T-helper 1 cell treated with Interleukin-12 subunit alpha and Interleukin-12 subunit beta and Interleukin-4 antibody, amounts not matched to agents 30 ng/mL and 1 ng/mL, for 36 hours (primary cell): ENCODE results near the gene ZNRD2. TPM values are rescaled to one million over a fixed set of nuclear protein-coding genes. Genes with fewer than 3 reads are reported as not detected.

Source experiments
- intact Hi-C: fragments of 100-400 bp; cut with micrococcal nuclease; formaldehyde crosslinking; loops from one replicate; pipeline ENCODE4 v1.15.1; 2024
- total RNA-seq: library from RNA; stranded (reverse); gene quantifications from 2 replicates; pipeline ENCODE4 v1.2.3, GENCODE V29; 2022

Gene ZNRD2
- total RNA-seq, 1 donor from 2014 or later: 48.5 TPM

- intact Hi-C loops: no loop called here
Observed at GRCh38 chr11:65569164-65569972, 909 bp upstream of the ZNRD2 start.

GRCh38 chr11:65571420-65571819 lies 1.1 kb downstream of the ZNRD2 start:
- intact Hi-C loops: loop anchor here (2.0 to 5.0 kb wide), 5 partner anchors 141 to 544 kb away; partner anchors contain the start of genes FAU, KAT5, MRPL49 and NEAT1

- intact Hi-C loops: loop anchor here (2.0 to 5.0 kb wide), 6 partner anchors 47 to 545 kb away; partner anchors contain the start of genes FAU, KAT5, MRPL49 and NEAT1
Observed at GRCh38 chr11:65571940-65572339, 1.7 kb downstream of the ZNRD2 start.

GRCh38 chr11:65572356-65573051 lies 2.2 kb downstream of the ZNRD2 start, which contains the start of gene FAM89B:
TSS of gene FAM89B (plus strand) at chr11:65572538. CDS start at chr11:65572670, 132 bp downstream.
- intact Hi-C loops: loop anchor here (2.0 to 5.0 kb wide), 3 partner anchors 48 to 545 kb away; partner anchors contain the start of genes FAU, MRPL49, SCYL1 and SNX15

GRCh38 chr11:65573391-65574079 lies 3.3 kb downstream of the ZNRD2 start:
- intact Hi-C loops: loop anchor here (1.0 to 5.0 kb wide), 12 partner anchors 15 to 763 kb away; partner anchors contain the start of genes BANF1, CFL1, EIF1AD and FAU

- intact Hi-C loops: loop anchor here (1.0 to 5.0 kb wide), 11 partner anchors 14 to 764 kb away; partner anchors contain the start of genes BANF1, CFL1, EIF1AD and FAU
Observed at GRCh38 chr11:65574109-65574810, 4.0 kb downstream of the ZNRD2 start.

- intact Hi-C loops: loop anchor here (1.0 to 5.0 kb wide), 13 partner anchors 13 to 765 kb away; partner anchors contain the start of genes BANF1, CFL1, EIF1AD and FAU
Observed at GRCh38 chr11:65574811-65575567, 4.7 kb downstream of the ZNRD2 start.

GRCh38 chr11:65575568-65576231 lies 5.4 kb downstream of the ZNRD2 start, which contains the start of gene EHBP1L1:
TSS of gene EHBP1L1 (plus strand) at chr11:65576053. CDS start at chr11:65576303, 250 bp downstream.
- intact Hi-C loops: loop anchor here (1.0 to 2.0 kb wide), 6 partner anchors 29 to 283 kb away; partner anchors contain the start of genes CFL1, SIPA1 and SLC25A45

- intact Hi-C loops: no loop called here
Observed at GRCh38 chr11:65576232-65576866, 6.1 kb downstream of the ZNRD2 start.

- intact Hi-C loops: no loop called here
Observed at GRCh38 chr11:65576867-65577755, 6.8 kb downstream of the ZNRD2 start.

- intact Hi-C loops: no loop called here
Observed at GRCh38 chr11:65577756-65578109, 7.5 kb downstream of the ZNRD2 start.

GRCh38 chr11:65578134-65578533 lies 7.9 kb downstream of the ZNRD2 start:
- intact Hi-C loops: no loop called here

GRCh38 chr11:65578667-65579066 lies 8.4 kb downstream of the ZNRD2 start:
- intact Hi-C loops: no loop called here

GRCh38 chr11:65579291-65579690 lies 9.0 kb downstream of the ZNRD2 start:
- intact Hi-C loops: no loop called here

- intact Hi-C loops: no loop called here
Observed at GRCh38 chr11:65580031-65580692, 9.9 kb downstream of the ZNRD2 start.

- intact Hi-C loops: no loop called here
Observed at GRCh38 chr11:65580756-65581155, 10.5 kb downstream of the ZNRD2 start.

GRCh38 chr11:65581928-65582327 lies 11.7 kb downstream of the ZNRD2 start:
- intact Hi-C loops: no loop called here
